Body of pancreas (tissue), 4 donors: ENCODE measurements around the gene SEZ6L. TPM values are rescaled to one million over a fixed set of nuclear protein-coding genes. Genes with fewer than 3 reads are reported as not detected.

Experiments used
- ATAC-seq: fragments of 150-250 bp; one replicate; pipeline ENCODE4 v1.9.1; 2016
- DNase-seq, 4 donors: peaks; one replicate each; pipeline ENCODE4 v3.0.0-alpha.2; 2019
- H3K27ac ChIP-seq, 4 donors: fragments of 200-600 bp; sonication (generic); 1 replicate in 3 of 4; 2 replicates in 1 of 4; pipeline versions ENCODE4 v1.5.1 to v1.6.1; 2016 to 2019; ENCODE audit warnings: mild to moderate bottlenecking in 1 of 4, mixed read lengths in 1 of 4, moderate library complexity in 1 of 4
- H3K27me3 ChIP-seq, 2 donors: fragments of 200-600 bp; sonication (generic); one replicate each; pipeline ENCODE4 v1.6.0; 2016; ENCODE audit warnings: mild to moderate bottlenecking in 1 of 2
- H3K36me3 ChIP-seq, 2 donors: fragments of 200-600 bp; sonication (generic); replicated peaks in 1 of 2; 2 replicates each; pipeline ENCODE4 v1.5.1; 2016; ENCODE audit warnings: low read depth in 2 of 2; ENCODE audit not compliant: insufficient read depth in 1 of 2
- H3K4me1 ChIP-seq: fragments of 200-600 bp; sonication (generic); one replicate; pipeline ENCODE4 v1.6.0; 2016
- H3K4me3 ChIP-seq, 2 donors: fragments of 200-600 bp; sonication (generic); 1 replicate in 1 of 2; 2 replicates in 1 of 2; pipeline ENCODE4 v1.5.1; 2016 to 2019
- H3K9me3 ChIP-seq, 3 donors: fragments of 200-600 bp; sonication (generic); 1 replicate in 2 of 3; 2 replicates in 1 of 3; pipeline ENCODE4 v1.5.1; 2016
- POLR2A ChIP-seq, 3 donors: fragments of 450-650 bp; IDR thresholded peaks; one replicate each; pipeline ENCODE4 v1.6.1; 2016; ENCODE audit warnings: antibody characterized with exemption in 3 of 3, mild to moderate bottlenecking in 2 of 3
- WGBS, 2 donors: methylation state at CpG; one replicate each; pipeline ENCODE4 v1.1.5; 2017; 5-methylcytosine and 5-hydroxymethylcytosine counted together
- intact Hi-C: fragments of 100-400 bp; cut with DNase I; formaldehyde crosslinking; loops from one replicate; pipeline ENCODE4 v1.15.1; 2023
- total RNA-seq, 2 donors: library from RNA; depleted of rRNA; stranded (reverse); fragments of >200 nt; gene quantifications; one replicate each; pipeline ENCODE4 v1.1.0, GENCODE V29; 2016
- TF ChIP-seq, protein P1 (sequence below), 7 experiments: fragments of 450-650 bp in 4 of 7; fragments of 200-600 bp in 3 of 7; sonication (generic) in 3 of 7; IDR thresholded peaks; one replicate each; pipeline ENCODE4 v1.5.1; 2016 to 2019; ENCODE audit warnings: antibody characterized with exemption in 7 of 7

SEZ6L gene
- total RNA-seq, 2 donors from 2014 or later = 0.33 to 0.52 TPM

DNA sequence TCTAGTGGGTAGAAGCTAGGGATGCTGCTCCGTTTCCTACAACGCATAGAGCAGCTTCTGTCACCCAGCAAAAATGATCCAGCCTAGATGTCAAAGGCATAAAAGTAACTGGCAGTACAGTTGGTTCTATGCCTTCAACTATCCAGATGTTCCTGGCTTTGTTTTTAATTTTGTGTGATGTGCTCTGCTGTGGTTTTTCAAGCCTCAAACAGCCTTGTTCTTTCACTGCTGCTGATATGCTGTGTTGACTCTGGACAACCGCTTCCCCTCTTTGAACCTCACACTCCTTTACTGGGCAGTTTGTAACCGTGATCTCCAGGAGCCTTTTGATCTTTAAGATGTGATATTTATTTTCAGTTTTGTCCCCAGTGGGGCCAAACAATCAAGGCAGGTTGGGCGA, 116.4 kb downstream of the SEZ6L start:
- Histone ChIP-seq H3K4me3 (no peak overlapping the region), H3K36me3 (no peaks in the 10 kb centered on the region), H3K27me3 (peaks cover 0 to 7% of the 10 kb centered on the region in 2 donors), H3K27ac (no peak overlapping the region), H3K9me3 (no peaks in the 10 kb centered on the region), H3K4me1 (no peaks in the 10 kb centered on the region)
- intact Hi-C loops = no loop called here
- 22 to 32% methylated on average over 5 of the region's 5 CpGs for WGBS, 2 donors
- ATAC-seq = no peak
- no peak for DNase-seq
- TF ChIP-seq, protein P1, sequence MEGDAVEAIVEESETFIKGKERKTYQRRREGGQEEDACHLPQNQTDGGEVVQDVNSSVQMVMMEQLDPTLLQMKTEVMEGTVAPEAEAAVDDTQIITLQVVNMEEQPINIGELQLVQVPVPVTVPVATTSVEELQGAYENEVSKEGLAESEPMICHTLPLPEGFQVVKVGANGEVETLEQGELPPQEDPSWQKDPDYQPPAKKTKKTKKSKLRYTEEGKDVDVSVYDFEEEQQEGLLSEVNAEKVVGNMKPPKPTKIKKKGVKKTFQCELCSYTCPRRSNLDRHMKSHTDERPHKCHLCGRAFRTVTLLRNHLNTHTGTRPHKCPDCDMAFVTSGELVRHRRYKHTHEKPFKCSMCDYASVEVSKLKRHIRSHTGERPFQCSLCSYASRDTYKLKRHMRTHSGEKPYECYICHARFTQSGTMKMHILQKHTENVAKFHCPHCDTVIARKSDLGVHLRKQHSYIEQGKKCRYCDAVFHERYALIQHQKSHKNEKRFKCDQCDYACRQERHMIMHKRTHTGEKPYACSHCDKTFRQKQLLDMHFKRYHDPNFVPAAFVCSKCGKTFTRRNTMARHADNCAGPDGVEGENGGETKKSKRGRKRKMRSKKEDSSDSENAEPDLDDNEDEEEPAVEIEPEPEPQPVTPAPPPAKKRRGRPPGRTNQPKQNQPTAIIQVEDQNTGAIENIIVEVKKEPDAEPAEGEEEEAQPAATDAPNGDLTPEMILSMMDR (IDR thresholded peaks at IDR 0.05) = no peak
- TF ChIP-seq POLR2A (IDR thresholded peaks at IDR 0.05) = no peak

DNA sequence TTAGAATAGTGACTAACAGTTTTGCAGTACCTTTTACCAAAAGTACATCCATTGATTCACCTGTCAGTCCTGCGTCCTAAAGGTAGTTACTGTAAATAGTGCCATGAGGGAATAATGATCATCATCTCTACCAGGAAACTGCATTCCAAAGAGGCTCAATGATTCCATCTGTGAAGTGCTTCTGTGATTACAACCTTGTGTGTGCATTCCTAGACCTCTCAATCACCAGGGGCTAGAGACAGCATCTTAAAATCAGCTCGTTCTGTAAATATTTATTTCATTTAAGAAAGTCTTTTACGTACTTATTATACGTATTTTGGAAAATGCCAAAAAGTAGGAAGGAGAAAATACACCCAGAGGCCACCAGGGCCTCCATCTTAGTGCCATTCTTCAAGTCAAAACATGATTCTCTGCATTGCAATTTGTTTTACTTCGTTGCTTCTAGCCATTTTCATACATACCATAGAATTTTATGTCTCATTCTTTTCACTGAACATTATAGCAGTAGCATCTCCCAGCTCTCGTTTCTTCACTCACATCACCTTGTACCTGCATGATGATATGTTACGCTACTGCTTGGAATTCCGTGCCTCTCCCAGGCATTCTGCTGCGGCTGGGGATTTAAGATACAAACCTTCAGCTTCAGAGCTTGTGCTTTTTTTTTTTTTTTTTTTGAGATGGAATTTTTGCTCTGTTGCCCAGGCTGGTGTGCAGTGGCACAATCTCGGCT, 117.0 kb downstream of the SEZ6L start:
- Histone ChIP-seq H3K36me3 (no peaks in the 10 kb centered on the region), H3K27ac (no peak overlapping the region), H3K4me1 (no peaks in the 10 kb centered on the region), H3K9me3 (no peaks in the 10 kb centered on the region), H3K27me3 (peaks cover 0 to 7% of the 10 kb centered on the region in 2 donors), H3K4me3 (no peak overlapping the region)
- no peak for DNase-seq
- no peak for ATAC-seq
- TF ChIP-seq POLR2A (IDR thresholded peaks at IDR 0.05) = no peak
- TF ChIP-seq, protein P1 (IDR thresholded peaks at IDR 0.05) = no peak
- WGBS, 2 donors = 53 to 57% methylated on average over 10 of the region's 10 CpGs
- intact Hi-C loops = no loop called here

DNA sequence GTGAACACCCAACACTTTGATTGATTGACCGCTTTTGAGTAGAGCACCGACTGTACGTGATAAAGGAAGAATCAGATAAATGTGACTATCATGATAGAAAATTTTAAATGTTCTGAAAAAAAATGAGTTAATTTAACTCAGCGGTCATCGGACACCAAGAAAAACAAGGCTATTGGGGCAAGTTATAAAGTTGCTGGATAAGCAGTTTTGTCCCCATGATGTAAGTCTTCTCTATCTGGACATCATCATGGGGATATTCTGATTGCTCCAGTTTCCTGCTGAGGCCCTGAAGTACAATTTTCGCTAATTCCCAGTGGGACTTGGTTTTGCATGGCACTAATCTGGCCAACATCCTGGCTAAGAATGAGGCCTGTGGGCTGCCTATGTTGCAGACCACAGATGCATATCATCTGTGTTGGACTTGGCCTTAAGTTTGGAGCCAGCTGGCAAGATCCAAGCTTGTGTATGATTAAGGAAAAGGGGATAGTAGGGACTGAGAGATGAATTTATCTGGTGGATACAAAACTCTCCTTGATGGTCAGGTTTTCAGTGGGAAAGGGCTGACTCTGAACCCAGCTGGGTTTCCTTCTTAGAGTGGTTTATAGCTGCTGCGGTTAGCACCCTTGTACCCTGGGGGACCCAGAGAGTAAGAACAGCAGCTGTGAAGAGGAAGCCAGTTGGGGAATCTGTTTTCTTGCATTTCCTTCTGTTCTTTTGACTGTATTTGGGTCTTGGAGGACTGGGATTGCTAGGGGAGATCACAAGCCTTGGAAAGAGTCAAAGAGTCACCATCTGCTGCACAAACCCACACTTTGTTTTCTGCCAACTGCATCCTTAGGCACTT, 118.3 kb downstream of the SEZ6L start:
- H3K4me1 ChIP-seq = no peaks in the 10 kb centered on the region
- intact Hi-C loops = no loop called here

DNA sequence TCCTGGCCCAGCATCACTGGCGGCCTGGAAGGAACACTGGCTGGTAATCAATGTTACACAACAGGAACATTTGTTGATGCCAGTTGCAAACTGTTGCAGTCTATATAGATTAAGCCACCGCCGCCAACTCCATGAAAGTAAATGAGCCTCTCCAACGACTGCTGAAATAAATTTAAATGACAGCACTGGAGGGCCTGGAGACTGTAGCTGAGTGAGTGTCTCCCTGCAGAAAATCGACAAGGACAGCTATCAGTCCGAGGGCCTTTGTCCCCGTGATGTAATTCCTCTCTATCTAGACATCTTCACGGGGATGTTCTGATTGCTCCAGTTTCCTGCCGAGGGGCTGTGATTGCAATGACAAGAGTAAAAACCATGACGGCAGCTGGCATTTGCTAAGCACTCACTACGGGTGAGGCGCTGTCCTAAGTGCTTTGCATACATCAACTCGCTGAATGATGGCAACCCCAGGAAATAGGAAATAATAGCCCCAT, 120.4 kb downstream of the SEZ6L start:
- WGBS, 2 donors = 74 to 82% methylated on average over 9 to 13 of the region's 13 CpGs
- intact Hi-C loops = no loop called here

More for the DNA sequence above, 118.3 kb downstream of the SEZ6L start:
- TF ChIP-seq, protein P1 (IDR thresholded peaks at IDR 0.05) = no peak
- TF ChIP-seq POLR2A (IDR thresholded peaks at IDR 0.05) = no peak
- peaks cover 0 to 7% of the 10 kb centered on the region in 2 donors for H3K27me3 ChIP-seq
- H3K4me3 ChIP-seq = no peak overlapping the region
- H3K9me3 ChIP-seq = no peaks in the 10 kb centered on the region
- H3K36me3 ChIP-seq = no peaks in the 10 kb centered on the region
- WGBS, 2 donors = 77 to 79% methylated on average over 7 of the region's 7 CpGs
- H3K27ac ChIP-seq = no peak overlapping the region
- DNase-seq (no peak), ATAC-seq (no peak)

More for the DNA sequence above, 120.4 kb downstream of the SEZ6L start:
- no peak for TF ChIP-seq POLR2A (IDR thresholded peaks at IDR 0.05)
- TF ChIP-seq, protein P1 (IDR thresholded peaks at IDR 0.05) = no peak
- Histone ChIP-seq H3K9me3 (no peaks in the 10 kb centered on the region), H3K27me3 (peaks cover 0 to 7% of the 10 kb centered on the region in 2 donors), H3K4me3 (no peak overlapping the region), H3K27ac (no peak overlapping the region), H3K36me3 (no peaks in the 10 kb centered on the region), H3K4me1 (no peaks in the 10 kb centered on the region)
- ATAC-seq (no peak), DNase-seq (no peak)
